ENCODE data around the gene FAM81A. TPM values are rescaled to one million over a fixed set of nuclear protein-coding genes. Genes with fewer than 3 reads are reported as not detected.
"Not testable (repeated sequence)": the region's sequence is repeated elsewhere in the genome, so short reads cannot be mapped to it uniquely, and the experiment has no call there.

Gene FAM81A
- total RNA-seq, 1 donor from 2014 or later: 2.9 TPM

DNA sequence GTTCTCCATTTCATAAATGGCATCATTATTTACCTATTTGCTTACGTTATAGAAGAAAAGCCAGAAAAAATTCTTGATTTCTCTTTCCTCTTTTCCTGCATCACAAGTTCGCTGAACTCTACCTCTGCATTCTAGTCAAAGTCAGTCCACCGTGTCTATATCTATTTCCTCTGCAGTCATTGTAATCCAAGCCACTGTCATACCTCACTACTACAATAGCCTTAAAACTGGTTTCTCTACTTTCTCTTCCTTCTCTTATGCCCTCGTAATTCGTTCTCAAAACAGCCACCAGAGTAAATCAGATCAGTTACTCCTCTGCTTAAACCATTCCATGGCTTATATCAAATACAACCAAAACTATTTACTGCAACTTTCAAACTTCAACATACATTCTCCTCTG is 13.4 kb upstream of the FAM81A start:
- intact Hi-C loops (cut with micrococcal nuclease): no loop called here
- Histone ChIP-seq H3K4me1 (no peaks in the 10 kb centered on the region), H3K4me3 (no peak overlapping the region), H3K27ac (replicated peaks) (no peak overlapping the region), H3K9me3 (replicated peaks) (peaks cover 12% of the 10 kb centered on the region), H3K27me3 (ENCODE audit: low read depth) (peaks cover 12% of the 10 kb centered on the region), H3K36me3 (no peaks in the 10 kb centered on the region)
- DNase-seq: no peak
- TF ChIP-seq, protein P1, sequence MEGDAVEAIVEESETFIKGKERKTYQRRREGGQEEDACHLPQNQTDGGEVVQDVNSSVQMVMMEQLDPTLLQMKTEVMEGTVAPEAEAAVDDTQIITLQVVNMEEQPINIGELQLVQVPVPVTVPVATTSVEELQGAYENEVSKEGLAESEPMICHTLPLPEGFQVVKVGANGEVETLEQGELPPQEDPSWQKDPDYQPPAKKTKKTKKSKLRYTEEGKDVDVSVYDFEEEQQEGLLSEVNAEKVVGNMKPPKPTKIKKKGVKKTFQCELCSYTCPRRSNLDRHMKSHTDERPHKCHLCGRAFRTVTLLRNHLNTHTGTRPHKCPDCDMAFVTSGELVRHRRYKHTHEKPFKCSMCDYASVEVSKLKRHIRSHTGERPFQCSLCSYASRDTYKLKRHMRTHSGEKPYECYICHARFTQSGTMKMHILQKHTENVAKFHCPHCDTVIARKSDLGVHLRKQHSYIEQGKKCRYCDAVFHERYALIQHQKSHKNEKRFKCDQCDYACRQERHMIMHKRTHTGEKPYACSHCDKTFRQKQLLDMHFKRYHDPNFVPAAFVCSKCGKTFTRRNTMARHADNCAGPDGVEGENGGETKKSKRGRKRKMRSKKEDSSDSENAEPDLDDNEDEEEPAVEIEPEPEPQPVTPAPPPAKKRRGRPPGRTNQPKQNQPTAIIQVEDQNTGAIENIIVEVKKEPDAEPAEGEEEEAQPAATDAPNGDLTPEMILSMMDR (IDR thresholded peaks at IDR 0.05; ENCODE audit: borderline replicate concordance): no peak

DNA sequence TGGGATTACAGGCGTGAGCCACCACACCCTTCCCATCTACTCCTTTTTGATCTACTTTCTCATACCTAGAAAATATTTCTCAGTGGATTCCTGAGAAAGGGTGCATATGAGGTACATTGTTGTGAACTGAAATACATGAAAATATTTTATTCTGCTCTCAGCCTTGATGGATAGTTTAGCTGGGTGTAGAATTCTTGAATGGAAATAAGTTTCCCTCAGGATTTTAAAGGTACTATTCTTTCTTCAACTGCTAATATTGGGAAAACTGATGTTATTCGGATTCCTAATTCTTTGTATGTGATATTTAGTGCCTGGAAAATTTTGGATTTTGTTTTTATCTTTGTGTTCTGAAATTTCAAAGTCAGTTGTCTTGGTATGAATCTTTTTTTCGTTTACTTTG is 9.1 kb upstream of the FAM81A start:
- intact Hi-C loops (cut with micrococcal nuclease); DNase-seq: not testable (repeated sequence)

DNA sequence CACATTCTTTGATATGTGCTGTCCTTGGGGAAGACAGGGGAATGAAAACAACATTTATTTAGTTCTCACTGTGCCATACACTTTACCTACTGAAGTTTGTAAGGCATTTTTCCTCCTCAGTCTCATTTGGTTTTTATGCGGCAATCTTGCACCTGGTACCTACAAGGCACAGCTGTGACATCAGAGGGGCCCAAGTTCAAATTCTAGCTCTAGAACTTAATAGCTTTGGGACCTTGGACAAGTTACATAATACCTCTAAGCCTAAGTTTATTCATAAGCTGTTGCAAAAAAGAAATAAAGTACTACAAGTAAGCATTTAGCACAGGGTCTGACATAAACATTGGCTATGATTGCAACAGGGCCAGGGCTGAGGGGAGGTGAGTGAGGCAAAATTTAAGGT is 5.6 kb upstream of the FAM81A start:
- no peak for DNase-seq
- Histone ChIP-seq H3K36me3 (no peaks in the 10 kb centered on the region), H3K27ac (replicated peaks) (no peak overlapping the region), H3K27me3 (ENCODE audit: low read depth) (no peaks in the 10 kb centered on the region), H3K9me3 (replicated peaks) (peaks cover 12% of the 10 kb centered on the region), H3K4me1 (peaks cover 10% of the 10 kb centered on the region), H3K4me3 (no peak overlapping the region)
- intact Hi-C loops (cut with micrococcal nuclease): no loop called here
- TF ChIP-seq, protein P1 (IDR thresholded peaks at IDR 0.05; ENCODE audit: borderline replicate concordance): no peak

More for the DNA sequence above, 9.1 kb upstream of the FAM81A start:
- H3K27me3 ChIP-seq (ENCODE audit: low read depth); H3K36me3 ChIP-seq; H3K4me1 ChIP-seq; H3K27ac ChIP-seq (replicated peaks); H3K4me3 ChIP-seq: not testable (repeated sequence)
- peaks cover 12% of the 10 kb centered on the region for H3K9me3 ChIP-seq (replicated peaks)

GRCh38 chr15:59434481-59434880 is 3.5 kb upstream of the FAM81A start:
- intact Hi-C loops (cut with micrococcal nuclease): no loop called here
- peaks cover 20% of the 10 kb centered on the region for H3K4me1 ChIP-seq
- H3K9me3 ChIP-seq (replicated peaks): peaks cover under 1% of the 10 kb centered on the region
- H3K36me3 ChIP-seq: no peaks in the 10 kb centered on the region
- H3K27me3 ChIP-seq (ENCODE audit: low read depth): no peaks in the 10 kb centered on the region
- no peak for DNase-seq
- H3K27ac ChIP-seq (replicated peaks): no peak overlapping the region
- TF ChIP-seq, protein P1 (IDR thresholded peaks at IDR 0.05; ENCODE audit: borderline replicate concordance): no peak
- no peak overlapping the region for H3K4me3 ChIP-seq

GRCh38 chr15:59436774-59437141 is 1.2 kb upstream of the FAM81A start:
- H3K27ac ChIP-seq (replicated peaks): peak overlapping the region; percentile 25
- intact Hi-C loops (cut with micrococcal nuclease): no loop called here
- no peaks in the 10 kb centered on the region for H3K27me3 ChIP-seq (ENCODE audit: low read depth)
- H3K4me1 ChIP-seq: peaks cover 20% of the 10 kb centered on the region
- H3K36me3 ChIP-seq: no peaks in the 10 kb centered on the region
- TF ChIP-seq, protein P1 (IDR thresholded peaks at IDR 0.05; ENCODE audit: borderline replicate concordance): no peak
- no peaks in the 10 kb centered on the region for H3K9me3 ChIP-seq (replicated peaks)
- DNase-seq: no peak
- H3K4me3 ChIP-seq: peak overlapping the region; percentile 76

DNA sequence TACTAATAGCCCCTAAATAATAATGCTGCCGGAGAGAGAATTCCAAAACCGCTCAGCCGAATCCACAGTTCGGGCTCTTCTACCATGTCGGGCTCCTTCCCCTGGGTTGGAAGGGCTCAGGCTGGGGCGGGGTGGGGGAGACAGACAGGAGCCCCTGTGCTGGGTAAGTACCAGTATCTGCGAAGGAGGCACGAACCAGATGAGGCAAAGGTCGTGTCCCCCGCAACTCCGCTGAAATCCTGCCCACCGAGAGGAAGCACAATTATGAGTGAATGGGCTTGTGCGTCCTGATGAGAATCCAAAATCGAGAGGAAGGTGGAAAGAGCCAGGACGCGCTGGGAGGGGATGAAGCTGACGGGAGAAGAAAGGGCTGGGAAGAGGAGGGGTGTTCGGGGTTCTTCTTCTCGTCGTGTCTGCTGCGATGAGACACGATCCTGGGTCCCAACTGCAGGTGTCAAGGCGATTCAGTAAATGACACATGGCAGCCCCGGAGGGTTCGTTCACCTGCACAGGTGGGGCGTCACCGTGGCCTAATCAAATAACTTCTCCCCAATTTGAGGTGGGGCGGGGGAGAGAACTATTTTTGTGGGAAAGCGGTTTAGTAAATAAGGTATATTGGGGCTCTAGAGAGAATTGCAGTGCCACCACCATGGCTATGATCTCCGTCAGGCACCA is 707 bp upstream of the FAM81A start:
- Histone ChIP-seq H3K27me3 (ENCODE audit: low read depth) (no peaks in the 10 kb centered on the region), H3K4me1 (peaks cover 20% of the 10 kb centered on the region), H3K27ac (replicated peaks) (peak overlapping the region; percentile 25), H3K36me3 (no peaks in the 10 kb centered on the region), H3K4me3 (peak overlapping the region; percentile 76), H3K9me3 (replicated peaks) (no peaks in the 10 kb centered on the region)
- TF ChIP-seq, protein P1 (IDR thresholded peaks at IDR 0.05; ENCODE audit: borderline replicate concordance): no peak
- DNase-seq: no peak
- intact Hi-C loops (cut with micrococcal nuclease): no loop called here

All from left ventricle myocardium inferior (tissue), 1 donor.